Stomach (tissue), 4 donors: Measurements from ENCODE around the gene RBPMS2.

ENCODE experiments used
- CTCF ChIP-seq, 7 experiments: fragments of 450-650 bp in 4 of 7; fragments of 200-600 bp in 3 of 7; sonication (generic) in 3 of 7; IDR thresholded peaks; one replicate each; pipeline ENCODE4 v1.5.1; 2016 to 2019; ENCODE audit warnings: antibody characterized with exemption in 7 of 7, control low read depth in 2 of 7, mild to moderate bottlenecking in 1 of 7
- POLR2A ChIP-seq, 4 donors: fragments of 450-650 bp; IDR thresholded peaks; one replicate each; pipeline ENCODE4 v1.6.1; 2016; ENCODE audit warnings: antibody characterized with exemption in 4 of 4, control low read depth in 2 of 4, mild to moderate bottlenecking in 1 of 4, moderate library complexity in 1 of 4

GRCh38 chr15:64779024-64779423 is 3.6 kb upstream of the RBPMS2 start:
- TF ChIP-seq CTCF (IDR thresholded peaks at IDR 0.05), result no peak
- no peak for TF ChIP-seq POLR2A (IDR thresholded peaks at IDR 0.05)
